Dermis lymphatic vessel endothelial cell (primary cell): ENCODE results near the gene PIGV. TPM values are rescaled to one million over a fixed set of nuclear protein-coding genes. Genes with fewer than 3 reads are reported as not detected.

Experiments used
- total RNA-seq: library from RNA; depleted of rRNA; stranded (reverse); fragments of >200 nt; gene quantifications from 2 replicates; pipeline ENCODE4 v1.2.1, GENCODE V29; 2014

PIGV gene
- total RNA-seq, result 7.2 and 8.3 TPM in 2 replicates

GRCh38 chr1:26787706-26788514 is at the start of gene PIGV:
TSS of gene PIGV (plus strand) at chr1:26787950. CDS start at chr1:26790816, 2,866 bp downstream.

GRCh38 chr1:26826261-26827105 is 38.7 kb downstream of the PIGV start, which contains the start of gene ZDHHC18:
TSS of gene ZDHHC18 (plus strand) at chr1:26826688. CDS start at chr1:26826805, 117 bp downstream.

Other genes starting within 250 kb of the PIGV start
- 8.7 and 12.0 TPM in 2 replicates for gene ARID1A, start 91.9 kb upstream of the PIGV start, total RNA-seq
- gene ZDHHC18, start 38.7 kb downstream of the PIGV start, total RNA-seq, result 3.7 and 4.5 TPM in 2 replicates
- gene SFN, start 75.2 kb downstream of the PIGV start, total RNA-seq, result 0.09 and 0.11 TPM in 2 replicates
- 8.1 and 9.0 TPM in 2 replicates for gene GPN2, start 102.3 kb downstream of the PIGV start, total RNA-seq
- 10.1 and 11.3 TPM in 2 replicates for gene GPATCH3, start 112.5 kb downstream of the PIGV start, total RNA-seq
- not detected in 2 replicates for gene NR0B2, start 126.0 kb downstream of the PIGV start, total RNA-seq
- 14.6 and 15.1 TPM in 2 replicates for gene NUDC, start 133.8 kb downstream of the PIGV start, total RNA-seq
- gene KDF1, start 172.5 kb downstream of the PIGV start, total RNA-seq, result not detected in 2 replicates
- gene TRNP1, start 205.7 kb downstream of the PIGV start, total RNA-seq, result 0.98 and 1.7 TPM in 2 replicates
- gene TENT5B, start 224.9 kb downstream of the PIGV start, total RNA-seq, result 0.09 and 0.11 TPM in 2 replicates